NCI-H774 (cell line): Measurements from ENCODE around the gene AXIN1.
"Not testable (repeated sequence)": the region's sequence is repeated elsewhere in the genome, so short reads cannot be mapped to it uniquely, and the experiment has no call there.

Experiments
- DNase-seq: peaks from one replicate; lab custom pipeline; 2025; lab: John Stamatoyannopoulos, UW

The AXIN1 gene, protein sequence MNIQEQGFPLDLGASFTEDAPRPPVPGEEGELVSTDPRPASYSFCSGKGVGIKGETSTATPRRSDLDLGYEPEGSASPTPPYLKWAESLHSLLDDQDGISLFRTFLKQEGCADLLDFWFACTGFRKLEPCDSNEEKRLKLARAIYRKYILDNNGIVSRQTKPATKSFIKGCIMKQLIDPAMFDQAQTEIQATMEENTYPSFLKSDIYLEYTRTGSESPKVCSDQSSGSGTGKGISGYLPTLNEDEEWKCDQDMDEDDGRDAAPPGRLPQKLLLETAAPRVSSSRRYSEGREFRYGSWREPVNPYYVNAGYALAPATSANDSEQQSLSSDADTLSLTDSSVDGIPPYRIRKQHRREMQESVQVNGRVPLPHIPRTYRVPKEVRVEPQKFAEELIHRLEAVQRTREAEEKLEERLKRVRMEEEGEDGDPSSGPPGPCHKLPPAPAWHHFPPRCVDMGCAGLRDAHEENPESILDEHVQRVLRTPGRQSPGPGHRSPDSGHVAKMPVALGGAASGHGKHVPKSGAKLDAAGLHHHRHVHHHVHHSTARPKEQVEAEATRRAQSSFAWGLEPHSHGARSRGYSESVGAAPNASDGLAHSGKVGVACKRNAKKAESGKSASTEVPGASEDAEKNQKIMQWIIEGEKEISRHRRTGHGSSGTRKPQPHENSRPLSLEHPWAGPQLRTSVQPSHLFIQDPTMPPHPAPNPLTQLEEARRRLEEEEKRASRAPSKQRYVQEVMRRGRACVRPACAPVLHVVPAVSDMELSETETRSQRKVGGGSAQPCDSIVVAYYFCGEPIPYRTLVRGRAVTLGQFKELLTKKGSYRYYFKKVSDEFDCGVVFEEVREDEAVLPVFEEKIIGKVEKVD

DNA sequence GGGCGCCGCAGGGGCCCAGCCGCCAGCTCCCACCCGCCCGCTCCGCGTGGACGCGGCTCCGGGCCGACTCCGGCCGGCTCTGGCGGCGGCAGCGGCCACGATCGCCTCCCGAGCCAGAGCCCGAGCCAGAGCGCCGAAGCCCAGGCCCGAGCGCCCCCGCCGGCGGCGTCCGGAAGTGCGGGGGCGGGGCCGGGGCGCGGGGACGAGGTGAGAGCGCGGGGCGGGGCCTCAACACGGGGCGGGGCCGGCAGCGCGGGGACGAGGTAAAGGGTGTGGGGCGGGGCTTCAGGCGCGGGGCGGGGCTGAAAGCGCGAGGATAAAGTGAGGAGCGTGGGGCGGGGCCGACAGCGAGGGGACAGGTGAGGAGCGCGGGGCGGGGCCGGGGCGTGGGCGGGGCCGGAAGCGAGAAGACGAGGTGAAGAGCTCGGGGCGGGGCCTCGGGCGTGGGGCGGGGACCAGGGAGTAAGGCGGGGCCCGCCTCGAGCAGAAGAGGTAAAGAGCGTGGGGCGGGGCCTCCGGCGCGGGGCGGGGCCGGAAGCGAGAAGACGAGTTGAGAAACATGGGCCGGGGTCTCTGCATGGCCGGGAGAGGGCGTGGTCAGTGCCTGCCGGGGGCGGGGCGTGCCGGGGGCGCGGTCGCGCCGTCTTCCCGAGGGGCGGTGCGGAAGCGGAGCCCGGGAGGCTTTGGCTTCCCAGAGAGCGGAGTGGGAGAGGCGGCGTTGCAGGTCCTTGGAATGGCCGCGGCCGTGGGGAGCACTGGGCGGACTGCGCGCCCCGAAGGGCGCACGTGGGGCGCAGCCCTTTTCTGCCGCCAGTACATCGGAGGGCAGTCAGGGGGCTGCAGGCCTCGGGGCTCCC, at the start of gene AXIN1:
Gene AXIN1, minus strand, starts transcription at position 177 of the 857 bp plus-strand sequence. CDS start 5,698 bp downstream, outside the sequence.
- peak; percentile 95 for DNase-seq

DNA sequence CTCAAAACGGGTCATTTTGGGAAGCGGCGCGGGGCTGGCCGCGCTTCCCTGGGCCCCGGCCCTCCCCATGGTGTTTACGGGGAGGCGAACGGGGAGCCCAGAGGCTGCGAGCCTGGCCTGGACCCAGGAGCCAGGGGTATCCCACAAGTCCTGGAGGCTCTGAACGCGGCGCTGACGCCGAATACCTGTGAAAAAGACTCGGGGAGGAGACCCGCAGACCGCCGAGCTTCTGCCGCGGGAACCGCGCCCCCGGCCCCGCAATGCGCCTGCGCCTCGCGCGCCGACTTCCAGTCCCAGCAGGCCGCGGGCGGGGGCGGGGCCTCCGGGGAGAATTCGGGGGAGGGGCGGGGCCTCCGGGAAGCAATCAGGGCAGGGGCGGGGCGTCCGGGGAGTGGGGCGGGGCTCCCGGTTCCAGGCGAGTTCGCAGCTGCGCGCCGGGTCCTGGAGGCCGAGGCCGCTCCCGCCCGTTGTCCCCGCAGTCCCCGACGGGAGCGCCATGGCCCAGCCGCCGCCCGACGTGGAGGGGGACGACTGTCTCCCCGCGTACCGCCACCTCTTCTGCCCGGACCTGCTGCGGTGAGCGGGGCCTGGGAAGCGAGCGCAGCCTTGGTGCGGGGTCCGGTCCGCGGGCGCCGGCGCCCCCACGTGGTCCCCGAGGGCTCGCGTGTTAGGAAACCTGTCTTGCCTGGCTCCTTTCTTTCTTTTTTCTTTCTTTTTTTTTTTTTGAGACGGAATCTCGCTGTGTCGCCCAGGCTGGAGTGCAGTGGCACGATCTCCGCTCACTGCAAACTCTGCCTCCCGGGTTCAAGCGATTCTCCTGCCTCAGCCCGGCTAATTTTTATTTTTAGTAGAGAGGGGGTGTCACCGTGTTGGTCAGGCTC, 49.2 kb upstream of the AXIN1 start, which contains the start of gene DECR2:
Gene DECR2, plus strand, starts transcription at position 418 of the 881 bp plus-strand sequence. Its CDS starts 79 bp downstream, at position 497.
- peak; percentile 68 for DNase-seq

DNA sequence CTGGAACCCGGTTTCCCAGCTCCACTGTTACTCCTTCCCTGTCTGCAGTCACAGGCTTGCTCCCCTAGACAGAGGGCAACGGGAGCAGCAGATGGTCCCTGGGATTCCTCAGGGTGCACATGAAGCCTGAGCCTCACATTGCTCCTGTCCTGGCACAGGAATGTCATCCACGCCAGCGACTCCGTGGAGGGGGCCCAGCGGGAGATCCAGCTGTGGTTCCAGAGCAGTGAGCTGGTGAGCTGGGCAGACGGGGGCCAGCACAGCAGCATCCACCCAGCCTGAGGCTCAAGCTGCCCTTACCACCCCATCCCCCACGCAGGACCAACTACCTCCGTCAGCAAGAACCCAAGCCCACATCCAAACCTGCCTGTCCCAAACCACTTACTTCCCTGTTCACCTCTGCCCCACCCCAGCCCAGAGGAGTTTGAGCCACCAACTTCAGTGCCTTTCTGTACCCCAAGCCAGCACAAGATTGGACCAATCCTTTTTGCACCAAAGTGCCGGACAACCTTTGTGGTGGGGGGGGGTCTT, 47.6 kb upstream of the AXIN1 start:
- DNase-seq = no peak

DNA sequence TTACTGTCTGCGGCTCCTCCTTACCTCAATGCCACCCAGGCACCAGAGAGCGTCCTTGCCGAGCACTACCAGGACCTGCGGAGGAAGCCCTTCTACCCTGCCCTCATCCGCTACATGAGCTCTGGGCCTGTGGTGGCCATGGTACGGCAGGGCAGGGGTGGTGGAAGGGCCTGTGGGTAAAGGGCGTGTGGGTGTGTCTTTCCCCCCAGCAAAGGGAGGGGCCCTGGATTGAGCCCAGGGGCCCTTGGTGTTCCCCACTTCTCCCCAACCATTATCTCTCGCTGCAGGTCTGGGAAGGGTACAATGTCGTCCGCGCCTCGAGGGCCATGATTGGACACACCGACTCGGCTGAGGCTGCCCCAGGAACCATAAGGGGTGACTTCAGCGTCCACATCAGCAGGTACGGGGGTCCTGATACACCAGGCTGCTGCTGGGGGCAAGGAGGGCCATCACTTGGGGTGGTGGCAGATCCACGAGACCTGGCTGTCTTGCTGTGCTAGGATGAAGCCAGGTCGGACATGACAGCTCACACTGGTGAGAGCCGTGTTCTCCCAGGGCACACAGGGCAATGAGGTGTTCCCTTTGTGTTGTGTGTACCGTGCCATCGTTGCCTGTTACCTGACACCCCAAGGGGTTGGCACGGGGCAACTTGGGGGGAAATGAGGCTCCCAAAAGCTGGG, 47.0 kb upstream of the AXIN1 start:
- no peak for DNase-seq

DNA sequence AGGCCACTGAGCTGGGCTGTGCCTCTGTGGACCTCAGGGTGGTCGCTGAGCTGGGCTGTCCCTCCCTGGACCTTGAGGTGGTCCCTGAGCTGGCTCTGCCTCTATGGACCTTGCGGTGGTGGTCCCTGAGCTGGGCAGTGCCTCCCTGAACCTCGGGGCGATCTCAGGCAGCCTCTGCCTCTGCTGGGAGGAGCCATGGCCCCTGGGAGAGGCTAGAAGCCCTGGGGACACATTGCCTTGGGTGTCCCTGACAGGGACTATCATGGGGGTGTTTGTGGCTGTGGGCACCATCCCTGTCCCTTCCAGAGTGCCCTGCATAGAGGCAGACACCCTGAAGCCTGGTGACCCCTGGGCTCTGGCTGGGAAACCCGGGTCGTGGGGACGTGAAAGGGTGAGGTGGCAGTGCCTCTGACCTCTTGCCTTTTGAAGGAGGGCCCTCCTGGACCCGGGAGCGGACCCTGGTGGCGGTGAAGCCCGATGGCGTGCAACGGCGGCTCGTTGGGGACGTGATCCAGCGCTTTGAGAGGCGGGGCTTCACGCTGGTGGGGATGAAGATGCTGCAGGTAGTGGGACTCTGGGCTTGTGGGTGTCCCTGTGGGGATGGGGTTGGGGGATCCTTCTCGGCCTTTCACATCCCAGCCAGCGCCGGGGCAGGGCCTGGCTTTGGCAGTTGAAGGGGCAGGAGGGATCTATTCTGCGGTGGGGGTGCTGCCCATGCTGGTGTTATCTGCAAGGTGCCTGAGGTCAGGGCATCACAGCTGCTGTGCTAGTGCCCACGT, 46.2 kb upstream of the AXIN1 start:
- DNase-seq = no peak

DNA sequence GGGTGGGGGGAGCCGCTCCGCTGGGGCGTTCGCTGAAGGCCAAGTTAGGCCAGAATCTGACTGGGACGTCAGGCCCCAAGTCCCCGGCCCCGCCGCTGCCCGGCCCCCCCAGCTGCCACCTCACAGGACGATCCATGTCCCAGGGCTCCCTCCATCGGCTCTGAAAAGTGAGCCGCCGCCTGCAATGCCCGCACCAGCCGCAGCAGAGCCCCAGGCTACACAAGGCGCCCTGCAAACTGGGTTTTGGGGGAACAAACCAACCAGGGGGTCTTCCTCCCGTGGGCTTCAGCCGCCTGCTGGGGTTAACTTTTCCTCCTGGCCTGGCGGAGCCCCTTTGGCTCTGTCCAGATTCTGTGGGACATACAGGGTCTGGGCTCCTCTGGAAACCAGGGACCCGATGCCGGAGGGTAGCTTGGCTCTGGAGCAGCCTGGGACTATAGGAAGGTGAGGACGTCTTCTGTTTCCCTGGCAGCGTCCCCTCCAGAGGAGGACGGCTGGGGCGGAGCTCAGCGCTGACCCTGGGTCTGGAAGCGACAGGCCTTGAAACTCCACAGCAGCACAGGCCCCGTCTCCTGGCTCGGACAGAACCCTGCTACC, 45.3 kb upstream of the AXIN1 start:
- DNase-seq = no peak

DNA sequence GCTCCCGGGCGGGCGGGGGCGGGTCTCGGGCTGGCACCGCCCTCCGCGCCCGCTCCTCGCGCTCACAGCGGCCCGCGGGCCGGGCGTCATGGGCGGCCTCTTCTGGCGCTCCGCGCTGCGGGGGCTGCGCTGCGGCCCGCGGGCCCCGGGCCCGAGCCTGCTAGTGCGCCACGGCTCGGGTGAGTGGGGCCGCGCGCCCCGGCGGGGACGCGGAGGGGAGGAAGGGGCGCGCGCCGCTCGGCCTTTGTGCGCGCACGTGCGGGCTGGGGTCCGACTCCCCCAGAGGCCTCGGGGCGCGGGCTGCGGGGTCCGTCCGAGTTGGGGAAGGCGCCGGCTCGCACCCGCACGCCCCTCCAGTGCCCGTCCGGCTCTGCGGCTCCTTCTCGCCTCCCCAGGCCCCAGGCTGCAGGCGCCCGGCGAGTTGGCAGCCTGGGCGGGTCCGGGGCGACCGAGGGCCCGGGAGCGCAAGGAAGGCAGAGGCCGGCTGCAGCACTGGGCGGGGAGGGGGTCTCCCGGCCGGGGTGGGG, 44.7 kb upstream of the AXIN1 start, which contains the start of gene NME4:
Gene NME4, plus strand, starts transcription at position 65 of the 527 bp plus-strand sequence. Its CDS starts 24 bp downstream, at position 89.
- no peak for DNase-seq

DNA sequence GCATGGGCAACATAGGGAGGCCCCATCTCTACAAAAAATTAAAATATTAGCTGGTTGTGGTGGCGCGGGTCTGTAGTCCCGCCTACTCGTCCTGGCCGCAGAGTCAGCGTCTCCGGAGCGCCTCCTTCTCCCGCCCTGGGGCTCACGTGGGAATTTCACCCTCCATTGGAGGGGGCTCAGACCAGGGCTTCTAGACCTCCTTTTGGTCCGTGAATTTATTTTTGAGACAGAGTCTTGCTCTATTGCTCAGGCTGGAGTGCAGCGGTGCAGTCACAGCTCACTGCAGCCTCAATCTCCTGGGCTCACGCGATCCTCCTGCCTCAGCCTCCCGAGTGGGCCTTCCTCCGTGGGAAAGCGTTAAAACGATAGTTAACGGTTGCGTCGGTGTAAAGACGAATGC, 44.1 kb upstream of the AXIN1 start:
- no peak for DNase-seq

DNA sequence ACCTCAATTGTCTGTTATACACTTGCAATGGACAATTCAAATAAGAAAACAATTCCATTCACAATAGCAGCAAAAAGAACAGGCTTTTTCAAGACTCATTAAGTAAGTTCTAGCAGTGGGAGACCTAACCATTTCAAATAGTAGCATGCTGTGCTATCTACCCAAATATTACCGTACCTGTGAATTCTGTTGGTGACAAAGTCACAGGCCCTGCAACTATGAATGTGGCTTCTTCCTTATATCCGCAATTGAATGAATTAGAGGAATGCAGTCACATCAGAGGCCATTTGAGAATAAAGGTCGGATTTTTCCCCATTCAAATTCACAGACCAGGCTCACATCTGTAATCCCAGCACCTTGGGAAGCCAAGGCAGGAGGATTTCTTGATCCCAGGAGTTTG, 43.7 kb upstream of the AXIN1 start:
- peak; percentile 11 for DNase-seq

DNA sequence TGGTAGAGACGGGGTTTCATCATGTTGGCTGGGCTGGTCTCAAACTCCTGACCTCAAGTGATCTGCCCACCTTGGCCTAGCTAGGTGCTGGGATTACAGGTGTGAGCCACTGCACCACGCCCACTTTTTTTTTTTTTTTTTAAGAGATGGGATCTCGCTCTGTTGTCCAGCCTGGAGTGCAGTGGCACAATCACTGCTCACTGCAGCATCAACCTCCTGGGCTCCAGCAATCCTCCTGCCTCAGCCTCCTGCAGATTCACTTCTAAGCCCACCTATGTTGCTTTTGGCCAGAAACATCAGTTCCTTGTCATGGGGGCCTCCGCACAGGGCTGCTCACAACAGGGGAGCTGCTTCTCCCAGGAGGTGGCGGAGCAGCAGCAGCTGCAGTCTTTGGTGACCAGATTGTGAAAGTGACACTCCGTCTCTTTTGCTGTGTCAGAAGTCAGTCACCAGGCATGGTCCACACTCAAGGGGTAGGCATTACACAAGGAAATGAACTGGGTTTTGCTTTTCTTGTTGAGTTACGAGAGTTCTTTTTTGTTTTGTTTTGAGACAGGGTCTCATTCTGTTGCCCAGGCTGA, 40.0 kb upstream of the AXIN1 start:
- no peak for DNase-seq

DNA sequence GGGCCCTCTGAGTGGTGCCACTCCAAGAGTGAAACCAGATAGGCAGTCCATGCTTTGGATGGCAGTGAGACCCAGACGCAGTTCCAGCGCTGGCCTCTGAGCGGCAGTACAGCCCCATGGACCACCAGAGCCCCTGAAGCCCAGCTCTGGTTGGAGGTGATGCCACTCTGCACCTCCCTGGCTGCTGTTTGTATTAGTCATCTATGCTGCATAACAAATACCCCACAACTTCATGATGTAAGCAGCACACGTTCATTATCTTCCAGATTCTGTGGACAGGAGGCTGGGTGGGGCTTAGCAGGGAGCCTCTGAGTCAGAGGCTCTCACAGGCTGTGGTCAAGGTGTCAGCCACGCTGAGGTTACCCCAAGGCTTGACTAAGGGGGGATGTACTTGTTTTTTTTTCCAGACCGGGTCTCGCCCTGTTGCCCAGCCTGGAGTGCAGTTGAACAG, 39.4 kb upstream of the AXIN1 start:
- DNase-seq = no peak

DNA sequence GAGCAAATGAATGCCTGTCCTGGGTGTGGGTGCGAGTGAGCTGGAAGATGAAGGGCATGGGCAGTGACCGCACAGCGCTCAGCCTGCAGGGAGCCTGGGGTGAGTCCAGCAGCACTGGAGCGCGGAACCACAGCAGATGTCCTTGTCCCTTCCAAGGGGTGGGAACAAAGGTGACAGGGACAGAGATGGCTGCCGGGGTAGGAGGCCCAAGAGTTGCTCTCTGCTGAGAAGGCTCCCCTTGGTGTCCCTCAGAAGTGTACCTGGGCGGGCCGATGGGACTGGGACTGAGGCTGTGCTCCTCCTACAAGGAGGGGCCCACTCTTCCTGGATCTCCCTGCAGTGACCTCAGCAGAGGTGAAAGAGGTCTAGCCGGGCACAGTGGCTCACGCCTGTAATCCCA, 36.8 kb upstream of the AXIN1 start:
- DNase-seq = no peak

DNA sequence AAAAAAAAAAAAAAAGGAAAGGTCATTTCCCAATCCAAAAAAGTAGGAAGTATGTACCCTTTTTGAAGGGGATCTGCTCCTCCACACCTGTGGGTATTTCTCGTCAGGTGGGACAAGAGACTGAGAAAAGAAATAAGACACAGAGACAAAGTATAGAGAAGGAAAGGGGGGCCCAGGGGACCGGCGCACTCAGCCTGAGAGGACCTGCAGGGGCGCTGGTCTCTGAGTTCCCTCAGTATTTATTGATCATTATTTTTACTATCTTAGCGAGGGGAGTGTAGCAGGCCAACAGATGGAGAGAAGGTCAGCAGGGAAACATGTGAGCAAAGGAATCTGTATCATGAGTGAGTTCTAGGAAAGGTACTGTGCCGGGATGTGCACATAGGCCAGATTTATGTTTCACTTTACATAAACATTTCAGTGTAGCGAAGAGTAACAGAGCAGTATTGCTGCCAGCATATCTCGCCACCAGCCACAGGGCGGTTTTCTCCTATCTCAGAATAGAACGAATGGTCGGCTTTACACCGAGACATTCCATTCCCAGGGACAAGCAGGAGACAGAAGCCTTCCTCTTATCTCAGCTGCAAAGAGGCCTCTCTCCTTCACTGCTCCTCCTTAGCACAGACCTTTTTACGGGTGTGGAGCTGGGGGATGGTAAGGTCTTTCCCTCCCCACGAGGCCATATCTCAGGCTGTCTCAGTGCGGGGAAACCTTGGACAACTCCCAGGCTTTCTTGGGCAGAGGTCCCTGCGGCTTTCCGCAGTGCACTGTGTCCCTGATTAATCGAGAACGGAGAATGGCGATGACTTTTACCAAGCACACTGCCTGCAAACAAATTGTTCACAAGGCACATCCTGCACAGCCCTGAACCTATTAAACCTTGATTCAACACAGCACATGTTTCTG, 35.5 kb upstream of the AXIN1 start:
- not testable (repeated sequence) for DNase-seq

DNA sequence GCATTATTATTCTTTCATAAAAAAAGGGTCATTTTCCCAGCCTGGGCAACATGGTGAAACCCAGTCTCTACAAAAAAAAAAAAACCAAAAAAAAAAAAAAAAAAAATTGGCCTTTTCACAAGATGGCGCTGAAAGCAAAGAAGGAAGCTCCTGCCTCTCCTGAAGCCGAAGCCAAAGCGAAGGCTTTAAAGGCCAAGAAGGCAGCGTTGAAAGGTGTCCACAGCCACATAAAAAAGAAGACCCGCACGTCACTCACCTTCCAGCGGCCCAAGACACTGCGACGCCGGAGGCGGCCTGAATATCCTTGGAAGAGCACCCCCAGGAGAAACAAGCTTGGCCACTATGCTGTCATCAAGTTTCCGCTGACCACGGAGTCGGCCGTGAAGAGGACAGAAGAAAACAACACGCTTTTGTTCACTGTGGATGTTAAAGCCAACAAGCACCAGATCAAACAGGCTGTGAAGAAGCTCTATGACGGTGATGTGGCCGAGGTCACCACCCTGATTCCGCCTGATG, 34.2 kb upstream of the AXIN1 start:
- no peak for DNase-seq

DNA sequence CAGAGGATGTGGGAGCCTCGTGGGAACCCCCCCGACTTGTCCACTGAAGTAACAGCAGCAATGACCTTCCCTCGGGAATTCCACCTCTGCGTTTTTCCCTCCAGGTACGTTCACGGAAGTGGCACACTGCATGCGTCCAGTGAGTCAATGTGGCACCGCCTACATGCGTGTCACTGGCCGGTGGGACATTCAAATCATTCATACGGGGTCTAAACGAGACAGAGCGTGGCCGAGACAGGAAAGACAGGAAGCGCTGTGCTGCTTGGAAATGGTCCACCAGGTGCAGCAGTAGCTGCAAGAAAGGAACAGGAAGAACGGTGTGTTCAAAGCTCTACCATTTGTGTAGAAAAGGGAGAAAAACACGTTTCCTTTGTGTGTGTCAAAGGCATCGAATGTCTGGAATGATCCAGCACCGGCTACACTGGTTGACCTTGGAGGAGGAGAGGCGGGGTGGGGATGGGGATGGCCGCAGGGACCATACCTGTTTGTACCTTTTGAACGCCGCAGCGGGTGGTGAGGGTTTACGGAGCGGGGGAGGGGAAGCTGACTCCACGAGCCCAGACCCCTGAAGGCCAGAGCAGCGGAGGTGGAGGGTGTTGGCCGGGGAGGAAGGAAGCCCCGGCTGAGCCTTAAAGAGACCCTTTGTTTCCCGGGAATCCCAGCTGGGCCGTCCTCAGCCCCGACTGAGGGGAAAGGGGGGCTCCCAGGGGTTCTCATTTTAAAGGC, 31.0 kb upstream of the AXIN1 start:
- DNase-seq = peak; percentile 28
